Prostate gland (tissue), 2 donors: ENCODE measurements around the gene CAPN1. TPM values are rescaled to one million over a fixed set of nuclear protein-coding genes. Genes with fewer than 3 reads are reported as not detected.

Source experiments
- DNase-seq: peaks from one replicate; pipeline ENCODE4 v3.0.0-alpha.2; 2019; ENCODE audit warnings: low spot score
- H3K27ac ChIP-seq, 2 donors: fragments of 200-600 bp; sonication (generic); 2 replicates each; pipeline ENCODE4 v1.5.1; 2017 to 2019
- H3K27me3 ChIP-seq: fragments of 200-600 bp; sonication (generic); replicated peaks from 2 replicates; pipeline ENCODE4 v1.5.1; 2019; ENCODE audit not compliant: insufficient read depth
- H3K36me3 ChIP-seq, 2 donors: fragments of 200-600 bp; sonication (generic); 1 replicate in 1 of 2; 2 replicates in 1 of 2; pipeline versions ENCODE4 v1.5.1 to v1.8.1; 2017 to 2019
- H3K4me1 ChIP-seq: fragments of 200-600 bp; sonication (generic); replicated peaks from 2 replicates; pipeline ENCODE4 v1.5.1; 2019
- H3K4me3 ChIP-seq, 2 donors: fragments of 200-600 bp; sonication (generic); 2 replicates each; pipeline ENCODE4 v1.5.1; 2017 to 2019
- H3K9me3 ChIP-seq: fragments of 200-600 bp; sonication (generic); 2 replicates; pipeline ENCODE4 v1.5.1; 2017
- CTCF ChIP-seq, 4 experiments: fragments of 200-600 bp in 2 of 4; fragments of 450-650 bp in 2 of 4; sonication (generic) in 2 of 4; IDR thresholded peaks; 1 replicate in 3 of 4; 2 replicates in 1 of 4; pipeline ENCODE4 v1.5.1; 2016 to 2019; ENCODE audit warnings: antibody characterized with exemption in 4 of 4, mild to moderate bottlenecking in 2 of 4, moderate library complexity in 2 of 4
- POLR2A ChIP-seq: fragments of 450-650 bp; IDR thresholded peaks from one replicate; pipeline ENCODE4 v1.6.1; 2016; ENCODE audit warnings: antibody characterized with exemption, mild to moderate bottlenecking
- POLR2AphosphoS5 ChIP-seq: sonication (generic); formaldehyde crosslinking; IDR thresholded peaks from one replicate; pipeline ENCODE4 v1.6.1; 2017; ENCODE audit warnings: antibody characterized with exemption
- WGBS: methylation state at CpG from one replicate; pipeline ENCODE4 v1.1.5; 2018; 5-methylcytosine and 5-hydroxymethylcytosine counted together
- intact Hi-C: fragments of 100-400 bp; cut with DNase I; formaldehyde crosslinking; loops from one replicate; pipeline ENCODE4 v1.14.2; 2022
- total RNA-seq, 2 donors: library from RNA; depleted of rRNA; stranded (reverse); fragments of >200 nt; gene quantifications; one replicate each; pipeline ENCODE4 v1.1.0, GENCODE V29; 2016

Gene CAPN1
- total RNA-seq, 2 donors from 2014 or later = 215 to 374 TPM

- Histone ChIP-seq H3K9me3 (no peaks in the 10 kb centered on the region), H3K4me3 (no peak overlapping the region), H3K4me1 (no peaks in the 10 kb centered on the region), H3K36me3 (no peaks in the 10 kb centered on the region), H3K27me3 (no peaks in the 10 kb centered on the region), H3K27ac (no peak overlapping the region)
- TF ChIP-seq POLR2A (no peak), POLR2AphosphoS5 (no peak), CTCF (IDR thresholded peaks at IDR 0.05) (no peak)
- WGBS = 90% methylated on average over 6 of the region's 6 CpGs
- no peak for DNase-seq
- intact Hi-C loops = no loop called here
These were observed 35.1 kb downstream of the CAPN1 start for GRCh38 chr11:65216830-65217229.

GRCh38 chr11:65217441-65218423 is 36.0 kb downstream of the CAPN1 start:
- Histone ChIP-seq H3K27me3 (no peaks in the 10 kb centered on the region), H3K4me1 (no peaks in the 10 kb centered on the region), H3K27ac (no peak overlapping the region), H3K4me3 (no peak overlapping the region), H3K9me3 (no peaks in the 10 kb centered on the region), H3K36me3 (no peaks in the 10 kb centered on the region)
- DNase-seq = no peak
- WGBS = 82% methylated on average over 19 of the region's 19 CpGs
- intact Hi-C loops = no loop called here
- TF ChIP-seq POLR2A = no peak
- TF ChIP-seq POLR2AphosphoS5 = no peak
- no peak for TF ChIP-seq CTCF (IDR thresholded peaks at IDR 0.05)

- Histone ChIP-seq H3K36me3 (no peaks in the 10 kb centered on the region), H3K4me1 (no peaks in the 10 kb centered on the region), H3K9me3 (no peaks in the 10 kb centered on the region), H3K4me3 (no peak overlapping the region), H3K27me3 (no peaks in the 10 kb centered on the region), H3K27ac (no peak overlapping the region)
- no peak for DNase-seq
- WGBS = 87% methylated on average over 9 of the region's 9 CpGs
- TF ChIP-seq CTCF (IDR thresholded peaks at IDR 0.05) (no peak), POLR2AphosphoS5 (no peak), POLR2A (no peak)
- intact Hi-C loops = no loop called here
These were observed 36.7 kb downstream of the CAPN1 start for GRCh38 chr11:65218446-65218845.

- Histone ChIP-seq H3K27ac (no peak overlapping the region), H3K4me3 (no peak overlapping the region), H3K4me1 (no peaks in the 10 kb centered on the region), H3K27me3 (no peaks in the 10 kb centered on the region), H3K36me3 (no peaks in the 10 kb centered on the region), H3K9me3 (no peaks in the 10 kb centered on the region)
- TF ChIP-seq CTCF (IDR thresholded peaks at IDR 0.05) (no peak), POLR2A (no peak), POLR2AphosphoS5 (no peak)
- intact Hi-C loops = no loop called here
- WGBS = 40% methylated on average over 3 of the region's 3 CpGs
- no peak for DNase-seq
These were observed 38.1 kb downstream of the CAPN1 start for GRCh38 chr11:65219930-65220213.

GRCh38 chr11:65221026-65221425 is 39.3 kb downstream of the CAPN1 start:
- intact Hi-C loops = no loop called here
- no peaks in the 10 kb centered on the region for H3K4me1 ChIP-seq
- no peaks in the 10 kb centered on the region for H3K27me3 ChIP-seq
- WGBS = 98% methylated on average over 10 of the region's 10 CpGs
- TF ChIP-seq POLR2A = no peak
- TF ChIP-seq CTCF (IDR thresholded peaks at IDR 0.05) = no peak
- no peak for TF ChIP-seq POLR2AphosphoS5
- no peak overlapping the region for H3K27ac ChIP-seq
- DNase-seq = no peak
- H3K4me3 ChIP-seq = no peak overlapping the region
- no peaks in the 10 kb centered on the region for H3K9me3 ChIP-seq
- no peaks in the 10 kb centered on the region for H3K36me3 ChIP-seq
